ENCODE data around the gene PLEKHM3. TPM values are rescaled to one million over a fixed set of nuclear protein-coding genes. Genes with fewer than 3 reads are reported as not detected.
A peak's percentile ranks its signal among the peaks of the same experiment; 100 is the strongest.

Gene PLEKHM3
- total and polyA plus RNA-seq, 2 of the 13 experiments (the other 11 are each of a cell fraction or from before 2014, with no cell fraction given): 4.5 to 4.7 TPM

GRCh38 chr2:207937253-207937652 lies 88.1 kb downstream of the PLEKHM3 start (continued):
- TF ChIP-seq GRHL1 (CRISPR knock-in tag; conservative IDR thresholded peaks at IDR 0.05): no peak
- no peak; the same call in 1 of the 2 replicates for TF ChIP-seq SPEN (CRISPR knock-in tag; IDR thresholded peaks at IDR 0.05; ENCODE audit: low read depth)
- TF ChIP-seq NFATC3 (CRISPR knock-in tag; IDR thresholded peaks at IDR 0.05): no peak
- TF ChIP-seq ZBTB20 (CRISPR knock-in tag; IDR thresholded peaks at IDR 0.05; ENCODE audit: borderline replicate concordance, low read depth): no peak
- peak; percentile 68; the same call in 1 of the 2 replicates for TF ChIP-seq HNF1A (IDR thresholded peaks at IDR 0.05; ENCODE audit: low read depth)
- TF ChIP-seq HNF1A (CRISPR knock-in tag; IDR thresholded peaks at IDR 0.05; ENCODE audit: borderline replicate concordance): peak; percentile 57; the same call in 1 of the 2 replicates
- no peak for TF ChIP-seq ATAD3A (CRISPR knock-in tag; IDR thresholded peaks at IDR 0.05)
- TF ChIP-seq ZKSCAN5 (CRISPR knock-in tag; IDR thresholded peaks at IDR 0.05): no peak
- peak; percentile 82 for TF ChIP-seq ZNF770 (CRISPR knock-in tag; IDR thresholded peaks at IDR 0.05)
- no peak for TF ChIP-seq POLR2AphosphoS2 (IDR thresholded peaks at IDR 0.05; ENCODE audit: low read depth, low read length)
- no peak for TF ChIP-seq ZBTB3 (CRISPR knock-in tag; IDR thresholded peaks at IDR 0.05; ENCODE audit: borderline replicate concordance, low read depth)
- TF ChIP-seq SIX1 (CRISPR knock-in tag; IDR thresholded peaks at IDR 0.05; ENCODE audit: borderline replicate concordance): no peak
- TF ChIP-seq NR2F1 (CRISPR knock-in tag; IDR thresholded peaks at IDR 0.05): peak; percentile 27 to 56; a peak in 3 of 4 replicates
- no peak for TF ChIP-seq ZBTB33 (CRISPR knock-in tag; IDR thresholded peaks at IDR 0.05)
- no peak for TF ChIP-seq REPIN1 (CRISPR knock-in tag; IDR thresholded peaks at IDR 0.05; ENCODE audit: borderline replicate concordance, low read depth)
- no peak for TF ChIP-seq ZNF569 (CRISPR knock-in tag; IDR thresholded peaks at IDR 0.05; ENCODE audit: borderline replicate concordance)
- TF ChIP-seq ISL2 (CRISPR knock-in tag; IDR thresholded peaks at IDR 0.05): 0 out of 2 replicates have a peak, but pooled peaks have one; percentile 30
- peak; percentile 71 for TF ChIP-seq MED1 (CRISPR knock-in tag; IDR thresholded peaks at IDR 0.05)
- no peak for TF ChIP-seq ZNF550 (CRISPR knock-in tag; IDR thresholded peaks at IDR 0.05; ENCODE audit: borderline replicate concordance)

Measured in HepG2 (cell line).